Measurements from ENCODE around the gene NRXN3. TPM values are rescaled to one million over a fixed set of nuclear protein-coding genes. Genes with fewer than 3 reads are reported as not detected.

Gene NRXN3
- polyA plus RNA-seq, 1 donor from 2014 or later, result 110 TPM

DNA sequence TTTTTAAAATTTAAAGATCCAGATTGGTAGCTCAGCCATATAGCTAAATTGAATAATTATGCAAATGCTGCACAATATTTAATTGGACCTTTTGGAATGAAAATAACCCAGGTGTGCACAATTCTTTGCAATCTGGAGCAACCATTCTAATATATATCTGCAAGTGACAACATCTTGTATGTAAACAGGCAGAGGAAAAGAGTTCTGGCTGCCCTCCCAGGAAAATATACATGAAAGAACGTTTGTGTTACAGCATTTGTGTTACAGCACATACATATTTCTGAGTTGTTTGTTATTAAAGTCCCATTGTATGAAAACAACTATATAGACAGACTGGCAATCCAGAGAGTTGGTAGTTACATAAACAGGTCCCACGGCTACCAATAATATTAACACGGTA, 1663.6 kb downstream of the NRXN3 start:
- peaks cover 4% of the 10 kb centered on the region for H3K36me3 ChIP-seq (ENCODE audit: insufficient read depth, low read length)
- H3F3A ChIP-seq (ENCODE audit: insufficient read depth, low read length, poor library complexity, severe bottlenecking), result no peaks in the 10 kb centered on the region
- no peaks in the 10 kb centered on the region for H3K79me2 ChIP-seq (replicated peaks; ENCODE audit: insufficient read depth, low read length)
- TF ChIP-seq EP300 (conservative IDR thresholded peaks at IDR 0.05; ENCODE audit: poor library complexity, severe bottlenecking) (no peak), EZH2 (IDR thresholded peaks at IDR 0.05; ENCODE audit: borderline replicate concordance, insufficient read depth, low read length, poor library complexity, severe bottlenecking) (no peak), POLR2AphosphoS5 (IDR thresholded peaks at IDR 0.05) (no peak), TAF1 (IDR thresholded peaks at IDR 0.05; ENCODE audit: low read depth) (no peak), RAD21 (conservative IDR thresholded peaks at IDR 0.05) (no peak)
- TF ChIP-seq, protein P1, sequence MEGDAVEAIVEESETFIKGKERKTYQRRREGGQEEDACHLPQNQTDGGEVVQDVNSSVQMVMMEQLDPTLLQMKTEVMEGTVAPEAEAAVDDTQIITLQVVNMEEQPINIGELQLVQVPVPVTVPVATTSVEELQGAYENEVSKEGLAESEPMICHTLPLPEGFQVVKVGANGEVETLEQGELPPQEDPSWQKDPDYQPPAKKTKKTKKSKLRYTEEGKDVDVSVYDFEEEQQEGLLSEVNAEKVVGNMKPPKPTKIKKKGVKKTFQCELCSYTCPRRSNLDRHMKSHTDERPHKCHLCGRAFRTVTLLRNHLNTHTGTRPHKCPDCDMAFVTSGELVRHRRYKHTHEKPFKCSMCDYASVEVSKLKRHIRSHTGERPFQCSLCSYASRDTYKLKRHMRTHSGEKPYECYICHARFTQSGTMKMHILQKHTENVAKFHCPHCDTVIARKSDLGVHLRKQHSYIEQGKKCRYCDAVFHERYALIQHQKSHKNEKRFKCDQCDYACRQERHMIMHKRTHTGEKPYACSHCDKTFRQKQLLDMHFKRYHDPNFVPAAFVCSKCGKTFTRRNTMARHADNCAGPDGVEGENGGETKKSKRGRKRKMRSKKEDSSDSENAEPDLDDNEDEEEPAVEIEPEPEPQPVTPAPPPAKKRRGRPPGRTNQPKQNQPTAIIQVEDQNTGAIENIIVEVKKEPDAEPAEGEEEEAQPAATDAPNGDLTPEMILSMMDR (IDR thresholded peaks at IDR 0.05; ENCODE audit: poor library complexity, severe bottlenecking), result no peak
- no peak overlapping the region for H3K4me3 ChIP-seq (ENCODE audit: low read length)
- no peak overlapping the region for H3K9ac ChIP-seq (ENCODE audit: low read length)
- H2AFZ ChIP-seq (ENCODE audit: low read depth, low read length), result no peak overlapping the region
- H4K20me1 ChIP-seq (ENCODE audit: insufficient read depth), result no peaks in the 10 kb centered on the region
- H3K9me3 ChIP-seq (ENCODE audit: low read length), result no peaks in the 10 kb centered on the region
- no peak overlapping the region for H3K27ac ChIP-seq (ENCODE audit: low read length)
- H3K9me2 ChIP-seq (ENCODE audit: insufficient read depth, low read length), result no peaks in the 10 kb centered on the region
- no peak overlapping the region for H3K4me2 ChIP-seq (ENCODE audit: low read length)
- H3K27me3 ChIP-seq (ENCODE audit: insufficient read depth, low read depth, low read length), result no peaks in the 10 kb centered on the region

- H3K79me2 ChIP-seq (replicated peaks; ENCODE audit: insufficient read depth, low read length), result no peaks in the 10 kb centered on the region
- no peak overlapping the region for H3K4me2 ChIP-seq (ENCODE audit: low read length)
- H3K4me3 ChIP-seq (ENCODE audit: low read length), result no peak overlapping the region
- no peaks in the 10 kb centered on the region for H3F3A ChIP-seq (ENCODE audit: insufficient read depth, low read length, poor library complexity, severe bottlenecking)
- no peak overlapping the region for H3K9ac ChIP-seq (ENCODE audit: low read length)
- H3K36me3 ChIP-seq (ENCODE audit: insufficient read depth, low read length), result peaks cover under 1% of the 10 kb centered on the region
- TF ChIP-seq POLR2AphosphoS5 (IDR thresholded peaks at IDR 0.05) (no peak), EP300 (conservative IDR thresholded peaks at IDR 0.05; ENCODE audit: poor library complexity, severe bottlenecking) (no peak), RAD21 (conservative IDR thresholded peaks at IDR 0.05) (no peak), TAF1 (IDR thresholded peaks at IDR 0.05; ENCODE audit: low read depth) (no peak), EZH2 (IDR thresholded peaks at IDR 0.05; ENCODE audit: borderline replicate concordance, insufficient read depth, low read length, poor library complexity, severe bottlenecking) (no peak), SMC3 (conservative IDR thresholded peaks at IDR 0.05; ENCODE audit: poor library complexity) (no peak), MXI1 (conservative IDR thresholded peaks at IDR 0.05; ENCODE audit: poor library complexity, severe bottlenecking) (no peak)
- TF ChIP-seq, protein P2, sequence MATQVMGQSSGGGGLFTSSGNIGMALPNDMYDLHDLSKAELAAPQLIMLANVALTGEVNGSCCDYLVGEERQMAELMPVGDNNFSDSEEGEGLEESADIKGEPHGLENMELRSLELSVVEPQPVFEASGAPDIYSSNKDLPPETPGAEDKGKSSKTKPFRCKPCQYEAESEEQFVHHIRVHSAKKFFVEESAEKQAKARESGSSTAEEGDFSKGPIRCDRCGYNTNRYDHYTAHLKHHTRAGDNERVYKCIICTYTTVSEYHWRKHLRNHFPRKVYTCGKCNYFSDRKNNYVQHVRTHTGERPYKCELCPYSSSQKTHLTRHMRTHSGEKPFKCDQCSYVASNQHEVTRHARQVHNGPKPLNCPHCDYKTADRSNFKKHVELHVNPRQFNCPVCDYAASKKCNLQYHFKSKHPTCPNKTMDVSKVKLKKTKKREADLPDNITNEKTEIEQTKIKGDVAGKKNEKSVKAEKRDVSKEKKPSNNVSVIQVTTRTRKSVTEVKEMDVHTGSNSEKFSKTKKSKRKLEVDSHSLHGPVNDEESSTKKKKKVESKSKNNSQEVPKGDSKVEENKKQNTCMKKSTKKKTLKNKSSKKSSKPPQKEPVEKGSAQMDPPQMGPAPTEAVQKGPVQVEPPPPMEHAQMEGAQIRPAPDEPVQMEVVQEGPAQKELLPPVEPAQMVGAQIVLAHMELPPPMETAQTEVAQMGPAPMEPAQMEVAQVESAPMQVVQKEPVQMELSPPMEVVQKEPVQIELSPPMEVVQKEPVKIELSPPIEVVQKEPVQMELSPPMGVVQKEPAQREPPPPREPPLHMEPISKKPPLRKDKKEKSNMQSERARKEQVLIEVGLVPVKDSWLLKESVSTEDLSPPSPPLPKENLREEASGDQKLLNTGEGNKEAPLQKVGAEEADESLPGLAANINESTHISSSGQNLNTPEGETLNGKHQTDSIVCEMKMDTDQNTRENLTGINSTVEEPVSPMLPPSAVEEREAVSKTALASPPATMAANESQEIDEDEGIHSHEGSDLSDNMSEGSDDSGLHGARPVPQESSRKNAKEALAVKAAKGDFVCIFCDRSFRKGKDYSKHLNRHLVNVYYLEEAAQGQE (IDR thresholded peaks at IDR 0.05; ENCODE audit: borderline replicate concordance), result no peak
- TF ChIP-seq, protein P1 (IDR thresholded peaks at IDR 0.05; ENCODE audit: poor library complexity, severe bottlenecking), result no peak
- no peaks in the 10 kb centered on the region for H3K9me2 ChIP-seq (ENCODE audit: insufficient read depth, low read length)
- no peak overlapping the region for H2AFZ ChIP-seq (ENCODE audit: low read depth, low read length)
- no peaks in the 10 kb centered on the region for H3K9me3 ChIP-seq (ENCODE audit: low read length)
- no peaks in the 10 kb centered on the region for H4K20me1 ChIP-seq (ENCODE audit: insufficient read depth)
- no peak overlapping the region for H3K27ac ChIP-seq (ENCODE audit: low read length)
- H3K27me3 ChIP-seq (ENCODE audit: insufficient read depth, low read depth, low read length), result no peaks in the 10 kb centered on the region
These were observed 1664.7 kb downstream of the NRXN3 start for GRCh38 chr14:79834868-79835267.
